GM12878 (cell line): Measurements from ENCODE around the gene KIF6. TPM values are rescaled to one million over a fixed set of nuclear protein-coding genes. Genes with fewer than 3 reads are reported as not detected.

Experiments used
- ATAC-seq: fragments of 200-7000 bp; cut with Tn5 transposase; 3 replicates; pipeline ENCODE4 v1.9.1; 2020; ENCODE audit warnings: mild to moderate bottlenecking, moderate library complexity
- BruUV-seq: library from RNA; stranded (reverse); fragments of 400-500 nt; replicated peaks from 2 replicates; lab custom pipeline; 2021; lab: Mats Ljungman, UMichigan
- CTCF ChIA-PET: fragments of 300-600 bp; sonication (Branson Sonifier 250); formaldehyde crosslinking; extraction: SDS; loops from one replicate; lab custom pipeline; 2021; ENCODE audit warnings: inconsistent platforms; lab: Yijun Ruan, JAX
- POLR2A ChIA-PET: fragments of 350-600 bp; formaldehyde crosslinking; extraction: SDS; loops from one replicate; lab custom pipeline; 2021; ENCODE audit warnings: inconsistent platforms; lab: Charles Lee
- RAD21 ChIA-PET: fragments of 300-600 bp; sonication (Branson Sonifier 250); formaldehyde crosslinking; loops from one replicate; lab custom pipeline; 2023; ENCODE audit warnings: antibody characterized with exemption; ENCODE audit not compliant: unreplicated experiment; lab: Charles Lee
- SMC1A ChIA-PET: fragments of 300-600 bp; sonication (Branson Sonifier 250); formaldehyde crosslinking; loops from one replicate; lab custom pipeline; 2023; ENCODE audit not compliant: unreplicated experiment, uncharacterized antibody; lab: Charles Lee
- DNase-seq: peaks from one replicate; pipeline ENCODE4 v3.0.0-alpha.2; 2011; ENCODE audit warnings: low read depth, low spot score
- FAIRE-seq: peaks from 3 replicates; lab custom pipeline; 2011; peaks lifted over from hg19 to GRCh38; lab: Jason Lieb, UNC
- H2AFZ ChIP-seq: 2 replicates; pipeline ENCODE4 v1.6.0; 2011; ENCODE audit warnings: low read depth, low read length, control low read depth; ENCODE audit not compliant: control insufficient read depth
- H3K27ac ChIP-seq: 2 replicates; pipeline ENCODE4 v1.5.1; 2011; ENCODE audit warnings: control low read depth; ENCODE audit not compliant: control insufficient read depth, insufficient read depth
- H3K27me3 ChIP-seq, 2 experiments: replicated peaks in 1 of 2; 2 replicates each; pipeline versions ENCODE4 v1.6.0 to v1.6.1; 2011; ENCODE audit warnings: low read length in 1 of 2; ENCODE audit not compliant: control insufficient read depth in 2 of 2, insufficient read depth in 2 of 2
- H3K36me3 ChIP-seq, 2 experiments: 2 replicates each; pipeline ENCODE4 v1.5.1; 2011; ENCODE audit warnings: low read length in 1 of 2; ENCODE audit not compliant: control insufficient read depth in 2 of 2, insufficient read depth in 2 of 2
- H3K4me1 ChIP-seq: 2 replicates; pipeline ENCODE4 v1.6.1; 2011; ENCODE audit warnings: mild to moderate bottlenecking, low read length, moderate library complexity, mixed read lengths; ENCODE audit not compliant: control insufficient read depth, insufficient read depth
- H3K4me2 ChIP-seq: 2 replicates; pipeline ENCODE4 v1.6.0; 2011; ENCODE audit warnings: control low read depth; ENCODE audit not compliant: control insufficient read depth, insufficient read depth
- H3K4me3 ChIP-seq: fragments of 200-600 bp; sonication (generic); 2 replicates; pipeline ENCODE4 v1.5.1; 2016
- H3K79me2 ChIP-seq: 2 replicates; pipeline ENCODE4 v1.6.0; 2011; ENCODE audit warnings: low read length; ENCODE audit not compliant: control insufficient read depth, insufficient read depth
- H3K9ac ChIP-seq: 2 replicates; pipeline ENCODE4 v1.8.0; 2011; ENCODE audit warnings: low read length, control low read depth, mixed read lengths; ENCODE audit not compliant: control insufficient read depth, insufficient read depth
- H3K9me3 ChIP-seq: replicated peaks from 3 replicates; pipeline ENCODE4 v1.5.1; 2011; ENCODE audit warnings: mild to moderate bottlenecking, low read length; ENCODE audit not compliant: control insufficient read depth, insufficient read depth
- H4K20me1 ChIP-seq: 2 replicates; pipeline ENCODE4 v1.6.0; 2011; ENCODE audit not compliant: control insufficient read depth, insufficient read depth
- CBX3 ChIP-seq: fragments of 200-600 bp; sonication (generic); IDR thresholded peaks from 2 replicates; pipeline ENCODE4 v1.6.1; 2016; ENCODE audit warnings: low read depth, borderline replicate concordance
- GATAD2B ChIP-seq: fragments of 450-650 bp; conservative IDR thresholded peaks from 2 replicates; pipeline ENCODE4 v1.6.1; 2017; ENCODE audit warnings: low read depth, mild to moderate bottlenecking, moderate library complexity
- MTA2 ChIP-seq: fragments of 450-650 bp; IDR thresholded peaks from 2 replicates; pipeline ENCODE4 v1.6.1; 2016; ENCODE audit warnings: low read depth, mild to moderate bottlenecking, moderate library complexity
- MTA3 ChIP-seq: IDR thresholded peaks from 2 replicates; pipeline ENCODE4 v1.6.1; 2012; ENCODE audit warnings: low read length, inconsistent platforms, borderline replicate concordance
- NFXL1 ChIP-seq: fragments of 450-650 bp; IDR thresholded peaks from 2 replicates; pipeline ENCODE4 v1.6.1; 2017; ENCODE audit warnings: antibody characterized with exemption, mild to moderate bottlenecking, borderline replicate concordance
- RB1 ChIP-seq: fragments of 450-650 bp; formaldehyde crosslinking; IDR thresholded peaks from 2 replicates; pipeline ENCODE4 v1.6.1; 2017; ENCODE audit warnings: mild to moderate bottlenecking, borderline replicate concordance
- REST ChIP-seq: IDR thresholded peaks from 2 replicates; pipeline ENCODE4 v1.6.1; 2012; ENCODE audit warnings: mild to moderate bottlenecking, low read depth, low read length
- SREBF2 ChIP-seq: IDR thresholded peaks from 2 replicates; pipeline ENCODE4 v1.6.1; 2012; ENCODE audit warnings: mild to moderate bottlenecking, low read length
- USF1 ChIP-seq: IDR thresholded peaks from 2 replicates; pipeline ENCODE4 v1.6.1; 2011; ENCODE audit warnings: borderline replicate concordance, low read depth, mild to moderate bottlenecking, moderate library complexity, mixed read lengths, low read length; ENCODE audit not compliant: insufficient read depth; ENCODE audit errors: extremely low read length
- WGBS: methylation state at CpG from one replicate; pipeline ENCODE4 v1.1.6; 2016; ENCODE audit warnings: low lambda C conversion rate; ENCODE audit not compliant: insufficient replicate concordance, insufficient coverage; ENCODE audit errors: missing lambda C conversion rate; 5-methylcytosine and 5-hydroxymethylcytosine counted together
- in situ Hi-C: fragments of 300-500 bp; cut with MboI; formaldehyde crosslinking; loops from 9 replicates; pipeline ENCODE4 v1.14.3; 2018; ENCODE audit warnings: mixed read lengths
- intact Hi-C: fragments of 100-400 bp; cut with micrococcal nuclease; formaldehyde crosslinking; loops from one replicate; pipeline ENCODE4 v1.14.2; 2022; ENCODE audit not compliant: unreplicated experiment
- polyA plus RNA-seq, 11 experiments: library from polyadenylated mRNA; depleted of rRNA in 4 of 11; unstranded in 6 of 11; stranded (reverse) in 5 of 11; fragments of >200 nt; fragmentation: Nextera tagmentation in 4 of 11; fragmentation: Illumina TruSeq in 1 of 11; extraction: Ambion mirVana in 4 of 11; extraction: Trizol in 1 of 11; gene quantifications; 1 replicate in 1 of 11; 2 replicates in 10 of 11; pipeline versions ENCODE4 v1.2.1 to v1.2.3, GENCODE V29; 2011 to 2016; ENCODE audit warnings: inconsistent platforms in 2 of 11, missing spikeins in 2 of 11, low read depth in 1 of 11
- total RNA-seq, 4 experiments: library from RNA; depleted of rRNA in 3 of 4; stranded (reverse); fragments of >200 nt in 3 of 4; fragmentation: Illumina TruSeq in 1 of 4; extraction: Trizol in 1 of 4; gene quantifications; 2 replicates each; pipeline versions ENCODE4 v1.2.1 to v1.2.3, GENCODE V29; 2013 to 2021

The KIF6 gene
- total and polyA plus RNA-seq, 10 of the 15 experiments (the other 5 are each of a cell fraction or from before 2014, with no cell fraction given) = 0.09 to 1.0 (median 0.28) TPM

DNA sequence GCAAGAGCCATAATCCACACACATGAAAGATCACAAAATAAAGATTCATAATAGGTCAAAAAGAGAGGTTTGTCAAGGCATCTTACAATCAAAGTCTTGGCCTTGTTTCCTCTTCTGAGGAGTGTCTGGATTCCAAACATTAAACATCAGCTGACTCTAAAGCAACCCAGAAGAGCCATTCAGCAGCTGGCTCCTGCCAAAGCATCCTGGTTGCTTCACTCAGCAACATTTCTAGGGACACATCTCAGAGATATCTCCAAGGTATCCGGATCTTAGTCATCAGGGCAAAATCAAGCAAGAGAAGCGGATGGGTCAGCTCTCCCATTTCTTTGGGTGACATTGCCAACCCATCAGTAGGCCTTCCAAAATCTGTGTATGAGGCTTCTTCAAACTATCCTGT is 139.6 kb downstream of the KIF6 start:
- FAIRE-seq (no peak), DNase-seq (no peak), ATAC-seq (no peak)
- ChIA-PET RAD21 (no interaction called here), CTCF (interaction anchor here (1.5 kb wide), 1 partner anchor 10 kb away, joined by 3 read pairs; no protein-coding TSS in a partner anchor), POLR2A (interaction anchor here (0.6 kb wide), 1 partner anchor 196 kb away, joined by 3 read pairs; no protein-coding TSS in a partner anchor), SMC1A (no interaction called here)
- Histone ChIP-seq H3K27ac (no peak overlapping the region), H3K36me3 (no peaks in the 10 kb centered on the region), H3K9me3 (no peaks in the 10 kb centered on the region), H3K27me3 (no peaks in the 10 kb centered on the region), H2AFZ (no peak overlapping the region), H3K4me1 (no peaks in the 10 kb centered on the region), H3K4me2 (no peak overlapping the region), H3K9ac (no peak overlapping the region), H3K79me2 (no peaks in the 10 kb centered on the region), H4K20me1 (no peaks in the 10 kb centered on the region), H3K4me3 (no peak overlapping the region)
- no TSS peak for BruUV-seq
- intact Hi-C loops = no loop called here
- TF ChIP-seq SREBF2 (no peak), NFXL1 (no peak), MTA2 (no peak)
- in situ Hi-C loops = no loop called here
- 47% methylated on average over 2 of the region's 2 CpGs for WGBS

- in situ Hi-C loops = no loop called here
- H3K27me3 ChIP-seq = no peaks in the 10 kb centered on the region
- TF ChIP-seq USF1 (no peak), MTA3 (no peak), REST (no peak), GATAD2B (no peak), CBX3 (no peak), RB1 (no peak)
These were observed 147.6 kb downstream of the KIF6 start for GRCh38 chr6:39577446-39578165.

More at GRCh38 chr6:39577446-39578165, 147.6 kb downstream of the KIF6 start:
- intact Hi-C loops = no loop called here
- FAIRE-seq = no peak
- ATAC-seq = no peak
- no peak overlapping the region for H2AFZ ChIP-seq
- no peak overlapping the region for H3K4me2 ChIP-seq
- H4K20me1 ChIP-seq = no peaks in the 10 kb centered on the region
- WGBS = 82% methylated on average over 6 of the region's 6 CpGs
- CTCF ChIA-PET = interaction anchor here (0.7 to 1.1 kb wide), 4 partner anchors 12 to 1352 kb away, joined by 3 to 4 read pairs (median 3); no protein-coding TSS in a partner anchor
- no TSS peak for BruUV-seq
- no peaks in the 10 kb centered on the region for H3K36me3 ChIP-seq
- no peak overlapping the region for H3K27ac ChIP-seq
- H3K4me1 ChIP-seq = no peaks in the 10 kb centered on the region
- no peak for DNase-seq
- no peaks in the 10 kb centered on the region for H3K79me2 ChIP-seq
- no peaks in the 10 kb centered on the region for H3K9me3 ChIP-seq
- no peak overlapping the region for H3K4me3 ChIP-seq
- SMC1A ChIA-PET = interaction anchor here (0.6 to 1.4 kb wide), 8 partner anchors 10 to 1601 kb away, joined by 3 to 4 read pairs (median 3); no protein-coding TSS in a partner anchor
- RAD21 ChIA-PET = interaction anchor here (0.8 to 1.0 kb wide), 2 partner anchors 31 to 65 kb away, joined by 3 read pairs; no protein-coding TSS in a partner anchor
- POLR2A ChIA-PET = interaction anchor here (0.7 to 1.4 kb wide), 3 partner anchors 7 to 1614 kb away, joined by 3 to 5 read pairs (median 3); no protein-coding TSS in a partner anchor
- no peak overlapping the region for H3K9ac ChIP-seq
